HepG2 (cell line): ENCODE data around the gene EPM2A. TPM values are rescaled to one million over a fixed set of nuclear protein-coding genes. Genes with fewer than 3 reads are reported as not detected.
"Not testable (repeated sequence)": the region's sequence is repeated elsewhere in the genome, so short reads cannot be mapped to it uniquely, and the experiment has no call there.

Experiments
- ATAC-seq: fragments of 200-7000 bp; cut with Tn5 transposase; 3 replicates; pipeline ENCODE4 v1.9.1; 2020; ENCODE audit warnings: mild to moderate bottlenecking, moderate library complexity
- BruUV-seq: library from RNA; stranded (reverse); fragments of 400-500 nt; replicated peaks from 2 replicates; lab custom pipeline; 2021; lab: Mats Ljungman, UMichigan
- CTCF ChIA-PET: fragments of 300-600 bp; formaldehyde crosslinking; extraction: SDS; loops from one replicate; lab custom pipeline; 2021; ENCODE audit warnings: low total read pairs, inconsistent platforms, low intra/inter-chr PET ratio; lab: Yijun Ruan, JAX
- POLR2A ChIA-PET: fragments of 350-600 bp; sonication (Branson Sonifier 250); formaldehyde crosslinking; loops from one replicate; lab custom pipeline; 2020; ENCODE audit warnings: antibody characterized with exemption, inconsistent platforms; lab: Yijun Ruan, JAX
- DNase-seq: peaks from one replicate; pipeline ENCODE4 v3.0.0-alpha.2; 2015; ENCODE audit warnings: low spot score
- FAIRE-seq: peaks from 3 replicates; lab custom pipeline; 2011; peaks lifted over from hg19 to GRCh38; lab: Jason Lieb, UNC
- H2AFZ ChIP-seq: one replicate; pipeline ENCODE4 v1.6.1; 2011; ENCODE audit warnings: low read length, inconsistent platforms
- H3K27ac ChIP-seq: fragments of 300-600 bp; 3 replicates; pipeline ENCODE4 v1.8.0; 2011; ENCODE audit warnings: mixed run types, mild to moderate bottlenecking, mixed read lengths, low read length, inconsistent platforms; ENCODE audit not compliant: insufficient read depth; ENCODE audit errors: extremely low read length
- H3K27me3 ChIP-seq, 2 experiments: fragments of 200-600 bp in 1 of 2; 2 replicates in 1 of 2; 3 replicates in 1 of 2; pipeline versions ENCODE4 v1.6.0 to v1.8.0; 2011; ENCODE audit warnings: low read length in 2 of 2, mild to moderate bottlenecking in 2 of 2, moderate library complexity in 2 of 2, inconsistent platforms in 1 of 2; ENCODE audit not compliant: insufficient read depth in 2 of 2, control insufficient read depth in 1 of 2
- H3K36me3 ChIP-seq, 2 experiments: fragments of 200-600 bp in 1 of 2; replicated peaks in 1 of 2; 2 replicates in 1 of 2; 3 replicates in 1 of 2; pipeline versions ENCODE4 v1.5.1 to v1.8.0; 2011; ENCODE audit warnings: low read length in 2 of 2, inconsistent platforms in 1 of 2; ENCODE audit not compliant: insufficient read depth in 2 of 2, control insufficient read depth in 1 of 2
- H3K4me1 ChIP-seq: 2 replicates; pipeline ENCODE4 v1.5.1; 2012; ENCODE audit warnings: low read length, inconsistent platforms; ENCODE audit not compliant: insufficient read depth
- H3K4me2 ChIP-seq: 2 replicates; pipeline ENCODE4 v1.6.0; 2011; ENCODE audit warnings: low read depth, low read length, inconsistent platforms
- H3K4me3 ChIP-seq, 3 experiments: fragments of 200-600 bp in 1 of 3; sonication (generic), shearing (Covaris generic) in 1 of 3; replicated peaks in 1 of 3; 2 replicates each; pipeline ENCODE4 v1.5.1; 2011 to 2016; ENCODE audit warnings: low read length in 3 of 3, inconsistent platforms in 2 of 3, low read depth in 2 of 3, mild to moderate bottlenecking in 2 of 3, control low read depth in 1 of 3, mixed read lengths in 1 of 3; ENCODE audit not compliant: insufficient read depth in 1 of 3
- H3K79me2 ChIP-seq: one replicate; pipeline ENCODE4 v1.6.1; 2011; ENCODE audit warnings: low read length, inconsistent platforms; ENCODE audit not compliant: insufficient read depth
- H3K9ac ChIP-seq: 2 replicates; pipeline ENCODE4 v1.6.0; 2011; ENCODE audit warnings: mild to moderate bottlenecking, low read depth, low read length, inconsistent platforms; ENCODE audit not compliant: insufficient read depth
- H3K9me3 ChIP-seq: 2 replicates; pipeline ENCODE4 v1.5.1; 2012; ENCODE audit warnings: mild to moderate bottlenecking, low read length
- H4K20me1 ChIP-seq: 2 replicates; pipeline ENCODE4 v1.6.0; 2011; ENCODE audit warnings: inconsistent platforms, mild to moderate bottlenecking, low read length, moderate library complexity; ENCODE audit not compliant: insufficient read depth
- CTCF ChIP-seq: sonication (generic); formaldehyde crosslinking; IDR thresholded peaks from 2 replicates; pipeline ENCODE4 v1.5.0; 2020; ENCODE audit warnings: mild to moderate bottlenecking, missing genetic modification reagents, moderate library complexity
- JUND ChIP-seq: sonication (generic); formaldehyde crosslinking; IDR thresholded peaks from 2 replicates; pipeline ENCODE4 v1.8.0; 2022; ENCODE audit warnings: mild to moderate bottlenecking, missing genetic modification reagents
- MEF2D ChIP-seq: sonication (generic); formaldehyde crosslinking; IDR thresholded peaks from 2 replicates; pipeline ENCODE4 v1.5.1; 2020; ENCODE audit warnings: mild to moderate bottlenecking, missing genetic modification reagents
- RORA ChIP-seq: sonication (generic); formaldehyde crosslinking; IDR thresholded peaks from 2 replicates; pipeline ENCODE4 v1.5.0; 2020; ENCODE audit warnings: mild to moderate bottlenecking, missing genetic modification reagents, moderate library complexity
- STAG1 ChIP-seq: sonication (generic); formaldehyde crosslinking; IDR thresholded peaks from 2 replicates; pipeline ENCODE4 v1.4.0; 2020; ENCODE audit warnings: missing genetic modification reagents
- ZNF230 ChIP-seq: sonication (generic); formaldehyde crosslinking; IDR thresholded peaks from 2 replicates; pipeline ENCODE4 v1.4.0; 2020; ENCODE audit warnings: mild to moderate bottlenecking, missing genetic modification reagents
- ZNF331 ChIP-seq: sonication (generic); formaldehyde crosslinking; IDR thresholded peaks from 2 replicates; pipeline ENCODE4 v1.4.0; 2020; ENCODE audit warnings: missing genetic modification reagents
- ZNF484 ChIP-seq: sonication (generic); formaldehyde crosslinking; IDR thresholded peaks from 2 replicates; pipeline ENCODE4 v1.5.1; 2020; ENCODE audit warnings: mild to moderate bottlenecking, low read depth, missing genetic modification reagents, borderline replicate concordance
- ZNF576 ChIP-seq: sonication (generic); formaldehyde crosslinking; IDR thresholded peaks from 2 replicates; pipeline ENCODE4 v1.4.0; 2020; ENCODE audit warnings: mild to moderate bottlenecking, missing genetic modification reagents
- WGBS: methylation state at CpG from one replicate; pipeline ENCODE4 v1.1.6; 2017; ENCODE audit warnings: low lambda C conversion rate; 5-methylcytosine and 5-hydroxymethylcytosine counted together
- in situ Hi-C: cut with HindIII; loops from 2 replicates; pipeline ENCODE4 v1.10.0; 2017; ENCODE audit warnings: low pct_unique_long_range_greater_than_20kb; ENCODE audit not compliant: extremely low pct_ligation_motif_present
- intact Hi-C: fragments of 100-400 bp; cut with micrococcal nuclease; formaldehyde crosslinking; loops from one replicate; pipeline ENCODE4 v1.10.0; 2022; ENCODE audit not compliant: unreplicated experiment
- polyA plus RNA-seq, 8 experiments: library from polyadenylated mRNA; depleted of rRNA in 3 of 8; stranded (reverse) in 7 of 8; unstranded in 1 of 8; fragments of >200 nt; fragmentation: Illumina TruSeq in 4 of 8; extraction: Trizol in 4 of 8; gene quantifications; 2 replicates each; pipeline versions ENCODE4 v1.2.1 to v1.2.3, GENCODE V29; 2011 to 2016; ENCODE audit warnings: low read depth in 4 of 8, missing spikeins in 1 of 8, mixed read lengths in 1 of 8; ENCODE audit not compliant: insufficient read depth in 1 of 8
- total RNA-seq, 5 experiments: library from RNA; depleted of rRNA; stranded (reverse); fragments of >200 nt; fragmentation: Illumina TruSeq; extraction: Trizol; gene quantifications; 2 replicates each; pipeline ENCODE4 v1.2.3, GENCODE V29; 2016; ENCODE audit warnings: low read depth in 1 of 5

EPM2A gene
- total and polyA plus RNA-seq, 2 of the 13 experiments (the other 11 are each of a cell fraction or from before 2014, with no cell fraction given): 4.6 to 9.2 TPM

GRCh38 chr6:145743332-145743731, 8.0 kb upstream of the EPM2A start:
- POLR2A ChIA-PET: no interaction called here
- FAIRE-seq (no peak), ATAC-seq (no peak), DNase-seq (no peak)
- Histone ChIP-seq H3K4me3 (no peak overlapping the region), H3K9ac (no peak overlapping the region), H4K20me1 (no peaks in the 10 kb centered on the region), H3K9me3 (peaks cover 12% of the 10 kb centered on the region; the same call in 1 of the 2 replicates), H3K36me3 (no peaks in the 10 kb centered on the region), H3K4me2 (no peak overlapping the region), H3K4me1 (no peaks in the 10 kb centered on the region), H3K27me3 (no peaks in the 10 kb centered on the region), H3K27ac (no peak overlapping the region), H2AFZ (no peak overlapping the region), H3K79me2 (no peaks in the 10 kb centered on the region)
- TF ChIP-seq JUND (CRISPR knock-in tag) (no peak), ZNF230 (CRISPR knock-in tag) (no peak), RORA (no peak), ZNF484 (CRISPR knock-in tag) (no peak), MEF2D (CRISPR knock-in tag) (no peak), ZNF331 (CRISPR knock-in tag) (no peak)
- in situ Hi-C loops (no loop called here), intact Hi-C loops (no loop called here)
- CTCF ChIA-PET: no interaction called here
- no TSS peak for BruUV-seq
- WGBS: 94% methylated on average over 2 of the region's 2 CpGs

DNA sequence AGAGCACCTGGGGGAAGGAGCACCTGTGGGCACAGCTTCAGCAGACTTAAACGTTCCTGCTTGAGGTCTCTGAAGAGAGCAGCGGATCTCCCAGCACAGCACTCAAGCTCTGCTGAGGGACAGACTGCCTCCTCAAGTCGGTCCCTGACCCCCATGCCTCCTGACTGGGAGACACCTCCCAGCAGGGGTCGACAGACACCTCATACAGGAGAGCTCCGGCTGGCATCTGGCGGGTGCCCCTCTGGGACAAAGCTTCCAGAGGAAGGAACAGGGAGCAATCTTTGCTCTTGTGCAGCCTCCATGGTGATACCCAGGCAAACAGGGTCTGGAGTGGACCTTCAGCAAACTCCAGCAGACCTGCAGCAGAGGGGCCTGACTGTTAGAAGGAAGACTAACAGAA, 7.2 kb upstream of the EPM2A start:
- intact Hi-C loops: not testable (repeated sequence)
- 69% methylated on average over 2 of the region's 6 CpGs for WGBS

More for the DNA sequence above, 7.2 kb upstream of the EPM2A start:
- H3K9ac ChIP-seq, H3K27ac ChIP-seq, FAIRE-seq, H3K4me3 ChIP-seq, ATAC-seq, H3K79me2 ChIP-seq, H3K4me1 ChIP-seq, H3K36me3 ChIP-seq, DNase-seq, H3K27me3 ChIP-seq, H3K4me2 ChIP-seq, CTCF ChIA-PET, BruUV-seq, in situ Hi-C loops, H3K9me3 ChIP-seq, POLR2A ChIA-PET, H4K20me1 ChIP-seq, H2AFZ ChIP-seq: not testable (repeated sequence)
- peak; percentile 36 for TF ChIP-seq STAG1 (CRISPR knock-in tag)
- TF ChIP-seq CTCF (CRISPR knock-in tag): peak; percentile 47
- peak; percentile 86; the same call in 1 of the 2 replicates for TF ChIP-seq ZNF576 (CRISPR knock-in tag)
